WTC11 (cell line): ENCODE results near the gene METTL3. TPM values are rescaled to one million over a fixed set of nuclear protein-coding genes. Genes with fewer than 3 reads are reported as not detected.

Experiments used
- ATAC-seq: fragments of 200-7000 bp; cut with Tn5 transposase; 2 replicates; pipeline ENCODE4 v1.10.0; 2021; ENCODE audit warnings: mild to moderate bottlenecking, moderate library complexity
- CTCF ChIA-PET: fragments of 300-600 bp; sonication (Branson Sonifier 250); formaldehyde crosslinking; loops from one replicate; lab custom pipeline; 2021; ENCODE audit warnings: antibody characterized with exemption; lab: Charles Lee
- POLR2A ChIA-PET: fragments of 350-600 bp; sonication (Branson Sonifier 250); formaldehyde crosslinking; loops from one replicate; lab custom pipeline; 2021; ENCODE audit warnings: antibody characterized with exemption; lab: Charles Lee
- DNase-seq: peaks from one replicate; pipeline ENCODE4 v3.0.0; 2021; ENCODE audit warnings: low spot score
- H3K27ac Mint-ChIP-seq: 2 replicates; pipeline ENCODE4 v1.8.0; 2021; ENCODE audit warnings: mixed read lengths
- H3K27me3 Mint-ChIP-seq: 2 replicates; pipeline ENCODE4 v1.8.0; 2021; ENCODE audit warnings: low read depth, mild to moderate bottlenecking, moderate library complexity, mixed read lengths
- H3K36me3 Mint-ChIP-seq: 2 replicates; pipeline ENCODE4 v1.8.0; 2021; ENCODE audit warnings: mixed read lengths
- H3K4me1 Mint-ChIP-seq: 2 replicates; pipeline ENCODE4 v1.8.0; 2022; ENCODE audit warnings: mixed read lengths
- H3K4me3 Mint-ChIP-seq: 2 replicates; pipeline ENCODE4 v1.8.0; 2021; ENCODE audit warnings: mild to moderate bottlenecking, moderate library complexity, mixed read lengths
- H3K9me3 Mint-ChIP-seq: 2 replicates; pipeline ENCODE4 v1.8.0; 2021; ENCODE audit warnings: mixed read lengths
- E2F5 ChIP-seq: sonication (generic); formaldehyde crosslinking; IDR thresholded peaks from 2 replicates; pipeline ENCODE4 v1.8.1; 2022; ENCODE audit warnings: mild to moderate bottlenecking, moderate library complexity, missing genetic modification reagents
- FOXP1 ChIP-seq: sonication (generic); formaldehyde crosslinking; IDR thresholded peaks from 2 replicates; pipeline ENCODE4 v1.8.0; 2022; ENCODE audit warnings: missing genetic modification reagents, mild to moderate bottlenecking, moderate library complexity, borderline replicate concordance
- GTF2I ChIP-seq: fragments of 250-450 bp; sonication (Bioruptor Pico); conservative IDR thresholded peaks from 2 replicates; pipeline ENCODE4 v1.4.0; 2021; ENCODE audit warnings: mild to moderate bottlenecking
- HMGA2 ChIP-seq: fragments of 250-450 bp; sonication (Bioruptor Pico); IDR thresholded peaks from 2 replicates; pipeline ENCODE4 v1.4.0; 2021; ENCODE audit warnings: mild to moderate bottlenecking, moderate library complexity
- KAT7 ChIP-seq: sonication (generic); formaldehyde crosslinking; IDR thresholded peaks from 2 replicates; pipeline ENCODE4 v1.8.1; 2023; ENCODE audit warnings: missing genetic modification reagents, mild to moderate bottlenecking, borderline replicate concordance
- MXD4 ChIP-seq: fragments of 250-450 bp; sonication (Bioruptor Pico); IDR thresholded peaks from 2 replicates; pipeline ENCODE4 v1.8.0; 2021; ENCODE audit warnings: mild to moderate bottlenecking, moderate library complexity, borderline replicate concordance
- NFYB ChIP-seq: sonication (generic); formaldehyde crosslinking; conservative IDR thresholded peaks from 2 replicates; pipeline ENCODE4 v1.8.0; 2022; ENCODE audit warnings: low read depth, missing genetic modification reagents
- NR3C1 ChIP-seq: sonication (generic); formaldehyde crosslinking; conservative IDR thresholded peaks from 2 replicates; pipeline ENCODE4 v1.8.1; 2023; ENCODE audit warnings: low read depth, mild to moderate bottlenecking, missing genetic modification reagents
- PRDM15 ChIP-seq: sonication (generic); formaldehyde crosslinking; IDR thresholded peaks from 2 replicates; pipeline ENCODE4 v1.8.0; 2022; ENCODE audit warnings: missing genetic modification reagents
- RELA ChIP-seq: sonication (generic); formaldehyde crosslinking; IDR thresholded peaks from 2 replicates; pipeline ENCODE4 v1.8.1; 2022; ENCODE audit warnings: missing genetic modification reagents, mild to moderate bottlenecking, borderline replicate concordance
- SP1 ChIP-seq: sonication (generic); formaldehyde crosslinking; conservative IDR thresholded peaks from 2 replicates; pipeline ENCODE4 v1.8.1; 2022; ENCODE audit warnings: missing genetic modification reagents
- TP53 ChIP-seq: sonication (generic); formaldehyde crosslinking; IDR thresholded peaks from 2 replicates; pipeline ENCODE4 v1.8.1; 2023; ENCODE audit warnings: mild to moderate bottlenecking, missing genetic modification reagents
- USF2 ChIP-seq: sonication (generic); formaldehyde crosslinking; IDR thresholded peaks from 2 replicates; pipeline ENCODE4 v1.8.1; 2023; ENCODE audit warnings: mild to moderate bottlenecking, missing genetic modification reagents, moderate library complexity
- ZBTB21 ChIP-seq: sonication (generic); formaldehyde crosslinking; IDR thresholded peaks from 2 replicates; pipeline ENCODE4 v1.8.1; 2023; ENCODE audit warnings: mild to moderate bottlenecking, missing genetic modification reagents, borderline replicate concordance
- ZNF416 ChIP-seq: fragments of 250-450 bp; sonication (Bioruptor Pico); IDR thresholded peaks from 2 replicates; pipeline ENCODE4 v1.9.0; 2021; ENCODE audit warnings: mild to moderate bottlenecking, inconsistent platforms
- ZNF423 ChIP-seq: fragments of 250-450 bp; sonication (Bioruptor Pico); IDR thresholded peaks from 2 replicates; pipeline ENCODE4 v2.1.2; 2022; ENCODE audit warnings: mild to moderate bottlenecking, moderate library complexity
- total RNA-seq: library from RNA; stranded (reverse); gene quantifications from 3 replicates; pipeline ENCODE4 v1.2.3, GENCODE V29; 2021

Gene METTL3
- total RNA-seq, 1 experiment from 2014 or later = 93.2 TPM

GRCh38 chr14:21529515-21529914 lies 18.4 kb upstream of the METTL3 start:
- peak overlapping the region; percentile 41; the same call in 1 of the 2 replicates for H3K4me3 Mint-ChIP-seq
- DNase-seq (no peak), ATAC-seq (no peak)
- no peaks in the 10 kb centered on the region for H3K9me3 Mint-ChIP-seq
- ChIA-PET CTCF (interaction anchor here (1.0 to 4.5 kb wide), 3 partner anchors 12 to 31 kb away, joined by 4 to 60 read pairs (median 4); no protein-coding TSS in a partner anchor), POLR2A (interaction anchor here (0.5 to 1.4 kb wide), 2 partner anchors 20 to 27 kb away, joined by 4 to 6 read pairs; no protein-coding TSS in a partner anchor)
- peaks cover 25% of the 10 kb centered on the region for H3K36me3 Mint-ChIP-seq
- peaks cover 71% of the 10 kb centered on the region for H3K4me1 Mint-ChIP-seq
- H3K27ac Mint-ChIP-seq = peak overlapping the region; percentile 99
- TF ChIP-seq HMGA2 (no peak), RELA (CRISPR knock-in tag) (no peak), GTF2I (CRISPR knock-in tag) (0 out of 2 replicates have a peak, but pooled peaks have one; percentile 33)
- H3K27me3 Mint-ChIP-seq = no peaks in the 10 kb centered on the region

- Mint-ChIP-seq H3K27ac (peak overlapping the region; percentile 99), H3K4me3 (peak overlapping the region; percentile 97), H3K27me3 (no peaks in the 10 kb centered on the region), H3K36me3 (peaks cover 33% of the 10 kb centered on the region), H3K9me3 (no peaks in the 10 kb centered on the region), H3K4me1 (peaks cover 72% of the 10 kb centered on the region)
- no peak for TF ChIP-seq ZNF423 (CRISPR knock-in tag)
- no peak for TF ChIP-seq FOXP1 (CRISPR knock-in tag)
- no peak for TF ChIP-seq E2F5
- no peak for TF ChIP-seq KAT7
- TF ChIP-seq ZBTB21 (CRISPR knock-in tag) = 0 out of 2 replicates have a peak, but pooled peaks have one; percentile 27
- peak; percentile 72 for TF ChIP-seq PRDM15 (CRISPR knock-in tag)
- TF ChIP-seq ZNF416 (CRISPR knock-in tag) = no peak
- DNase-seq (no peak), ATAC-seq (no peak)
- CTCF ChIA-PET = interaction anchor here (1.0 to 4.5 kb wide), 5 partner anchors 9 to 30 kb away, joined by 4 to 60 read pairs (median 21); partner anchors contain the start of gene METTL3
- POLR2A ChIA-PET = interaction anchor here (0.5 to 4.5 kb wide), 4 partner anchors 7 to 28 kb away, joined by 4 to 76 read pairs (median 29); partner anchors contain the start of gene METTL3
These were observed 17.5 kb upstream of the METTL3 start for GRCh38 chr14:21528381-21529348.

GRCh38 chr14:21527318-21527679 lies 16.2 kb upstream of the METTL3 start:
- ChIA-PET POLR2A (interaction anchor here (0.6 to 4.5 kb wide), 13 partner anchors 9 to 1336 kb away, joined by 3 to 76 read pairs (median 7); partner anchors contain the start of genes CHD8, METTL3 and PARP2), CTCF (interaction anchor here (1.1 to 4.5 kb wide), 7 partner anchors 11 to 29 kb away, joined by 3 to 60 read pairs (median 21); partner anchors contain the start of gene METTL3)
- no peaks in the 10 kb centered on the region for H3K27me3 Mint-ChIP-seq
- H3K4me3 Mint-ChIP-seq = peak overlapping the region; percentile 97
- H3K27ac Mint-ChIP-seq = peak overlapping the region; percentile 99
- DNase-seq (no peak), ATAC-seq (no peak)
- H3K9me3 Mint-ChIP-seq = no peaks in the 10 kb centered on the region
- peaks cover 78% of the 10 kb centered on the region for H3K4me1 Mint-ChIP-seq
- no peak for TF ChIP-seq SP1 (CRISPR knock-in tag)
- TF ChIP-seq USF2 = no peak
- TF ChIP-seq TP53 (CRISPR knock-in tag) = no peak
- no peak for TF ChIP-seq MXD4 (CRISPR knock-in tag)
- no peak for TF ChIP-seq NR3C1
- TF ChIP-seq NFYB = no peak
- peaks cover 43% of the 10 kb centered on the region for H3K36me3 Mint-ChIP-seq
